Measurements from ENCODE around the gene GALNTL6.

GRCh38 chr4:172287117-172287516 lies 473.9 kb downstream of the GALNTL6 start:
- TF ChIP-seq CTCF (optimal IDR thresholded peaks at IDR 0.05 in 1 of 3, IDR thresholded peaks at IDR 0.05 in 1 of 3, conservative IDR thresholded peaks at IDR 0.05 in 1 of 3; ENCODE audit: extremely low read depth in 1 of 3, insufficient read depth in 2 of 3, low read length in 3 of 3) (no peak), EZH2 (IDR thresholded peaks at IDR 0.05; ENCODE audit: low read length) (no peak)

Measured in keratinocyte (primary cell).